Stimulated activated CD4-positive, alpha-beta T cell treated with anti-CD3 and anti-CD28 coated beads, Interleukin-1b, Interleukin-23, amount 100 ng/mL, for 48 hours (primary cell): Measurements from ENCODE around the gene SPTB.

Experiments used
- DNase-seq: peaks from one replicate; pipeline ENCODE4 v3.0.0-alpha.2; 2020

SPTB gene

GRCh38 chr14:64704743-64705380 is 174.8 kb downstream of the SPTB start:
- DNase-seq: no peak

- peak; percentile 6 for DNase-seq
These were observed 175.5 kb downstream of the SPTB start, which contains the start of gene PLEKHG3 for GRCh38 chr14:64704143-64704742. TSS of gene PLEKHG3 (plus strand) at chr14:64704424. CDS start at chr14:64727632, 23,208 bp downstream.

- DNase-seq: no peak
These were observed 176.1 kb downstream of the SPTB start for GRCh38 chr14:64703395-64704142.

GRCh38 chr14:64702493-64703394 is 177.0 kb downstream of the SPTB start:
- no peak for DNase-seq

DNA sequence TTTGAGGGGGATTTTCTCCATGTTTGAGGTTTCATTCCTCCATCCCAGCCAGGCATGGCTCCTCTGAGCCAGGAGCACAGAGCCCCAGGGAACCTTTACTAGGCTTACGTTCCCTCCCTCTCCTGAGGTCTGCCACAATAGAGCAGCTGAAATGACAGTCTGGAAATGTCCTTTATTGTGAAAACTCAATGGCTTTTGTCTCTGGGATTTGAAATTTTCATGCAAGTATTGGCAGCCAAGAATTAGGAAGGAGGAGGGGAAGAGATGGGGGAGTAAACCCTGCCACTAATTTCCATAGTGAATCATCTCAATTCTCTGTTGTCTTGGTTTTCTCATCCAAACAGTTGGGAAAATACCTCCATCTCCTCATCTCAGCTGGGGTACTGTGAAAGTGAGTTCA is 178.0 kb downstream of the SPTB start:
- DNase-seq: no peak

GRCh38 chr14:64700894-64701293 is 178.8 kb downstream of the SPTB start:
- no peak for DNase-seq

DNA sequence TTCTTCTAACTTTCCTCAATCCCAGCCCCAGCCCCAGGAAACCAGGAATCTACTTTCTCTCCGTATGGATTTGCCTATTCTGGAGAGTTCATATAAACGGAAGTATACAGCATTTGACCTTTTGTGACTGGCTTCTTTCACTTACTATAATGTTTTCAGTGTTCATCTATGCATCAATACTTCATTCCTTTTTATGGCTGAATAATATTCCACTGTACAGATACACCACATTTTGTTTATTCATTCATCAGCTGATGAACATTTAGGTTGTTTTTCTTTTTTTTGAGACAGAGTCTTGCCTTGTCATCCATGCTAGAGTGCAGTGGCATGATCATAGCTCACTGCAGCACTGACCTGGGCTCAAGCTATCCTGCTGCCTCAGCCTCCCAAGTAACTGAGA is 179.4 kb downstream of the SPTB start:
- DNase-seq: no peak

GRCh38 chr14:64698903-64699302 is 180.8 kb downstream of the SPTB start:
- DNase-seq: no peak

- DNase-seq: no peak
These were observed 183.3 kb downstream of the SPTB start for GRCh38 chr14:64696355-64696857.
